ENCODE data around the gene SLITRK3. TPM values are rescaled to one million over a fixed set of nuclear protein-coding genes. Genes with fewer than 3 reads are reported as not detected.
A peak's percentile ranks its signal among the peaks of the same experiment; 100 is the strongest.

Gene SLITRK3
- total RNA-seq, 2 donors from 2014 or later, result not detected

GRCh38 chr3:165181556-165181955 is 14.6 kb downstream of the SLITRK3 start:
- WGBS, 2 donors, result 45 to 74% methylated on average over 1 of the region's 1 CpG
- DNase-seq (no peak), ATAC-seq (no peak)
- Histone ChIP-seq H3K36me3 (replicated peaks in 1 of 2; ENCODE audit: insufficient read depth in 1 of 2, low read depth in 2 of 2) (no peaks in the 10 kb centered on the region), H3K9me3 (no peaks in the 10 kb centered on the region), H3K4me1 (peaks cover 4% of the 10 kb centered on the region), H3K4me3 (no peak overlapping the region), H3K27ac (no peak overlapping the region), H3K27me3 (no peaks in the 10 kb centered on the region)
- TF ChIP-seq CTCF (IDR thresholded peaks at IDR 0.05), result no peak
- TF ChIP-seq POLR2A (IDR thresholded peaks at IDR 0.05), result no peak
- intact Hi-C loops (cut with DNase I), result loop anchor here (10.0 kb wide), 1 partner anchor 1267 kb away; no protein-coding TSS in a partner anchor

- WGBS, 2 donors, result 86 to 91% methylated on average over 3 of the region's 3 CpGs
- Histone ChIP-seq H3K36me3 (replicated peaks in 1 of 2; ENCODE audit: insufficient read depth in 1 of 2, low read depth in 2 of 2) (no peaks in the 10 kb centered on the region), H3K9me3 (no peaks in the 10 kb centered on the region), H3K4me3 (no peak overlapping the region), H3K4me1 (no peaks in the 10 kb centered on the region), H3K27me3 (peaks cover 0 to 3% of the 10 kb centered on the region in 2 donors), H3K27ac (no peak overlapping the region)
- TF ChIP-seq CTCF (IDR thresholded peaks at IDR 0.05), result no peak
- TF ChIP-seq POLR2A (IDR thresholded peaks at IDR 0.05), result no peak
- intact Hi-C loops (cut with DNase I), result no loop called here
- DNase-seq (no peak), ATAC-seq (no peak)
Measured at GRCh38 chr3:165170236-165170635, 25.9 kb downstream of the SLITRK3 start.

GRCh38 chr3:165169368-165169767 is 26.8 kb downstream of the SLITRK3 start:
- H3K9me3 ChIP-seq, result no peaks in the 10 kb centered on the region
- H3K36me3 ChIP-seq (replicated peaks in 1 of 2; ENCODE audit: insufficient read depth in 1 of 2, low read depth in 2 of 2), result no peaks in the 10 kb centered on the region
- ATAC-seq, result no peak
- WGBS, 2 donors, result 85 to 93% methylated on average over 3 to 6 of the region's 6 CpGs
- H3K27ac ChIP-seq, result no peak overlapping the region
- no peaks in the 10 kb centered on the region for H3K4me1 ChIP-seq
- no peak for DNase-seq
- peaks cover 0 to 3% of the 10 kb centered on the region in 2 donors for H3K27me3 ChIP-seq
- no peak for TF ChIP-seq POLR2A (IDR thresholded peaks at IDR 0.05)
- TF ChIP-seq CTCF (IDR thresholded peaks at IDR 0.05), result no peak
- H3K4me3 ChIP-seq, result no peak overlapping the region
- intact Hi-C loops (cut with DNase I), result no loop called here

GRCh38 chr3:165162883-165163282 is 33.3 kb downstream of the SLITRK3 start:
- DNase-seq (no peak), ATAC-seq (no peak)
- no peaks in the 10 kb centered on the region for H3K9me3 ChIP-seq
- H3K36me3 ChIP-seq (replicated peaks in 1 of 2; ENCODE audit: insufficient read depth in 1 of 2, low read depth in 2 of 2), result no peaks in the 10 kb centered on the region
- 100% methylated on average over 1 of the region's 1 CpG for WGBS, 2 donors
- intact Hi-C loops (cut with DNase I), result no loop called here
- no peak overlapping the region for H3K4me3 ChIP-seq
- H3K27ac ChIP-seq, result no peak overlapping the region
- TF ChIP-seq CTCF (IDR thresholded peaks at IDR 0.05) (no peak), POLR2A (IDR thresholded peaks at IDR 0.05) (no peak)
- no peaks in the 10 kb centered on the region for H3K27me3 ChIP-seq
- peaks cover 13% of the 10 kb centered on the region for H3K4me1 ChIP-seq

GRCh38 chr3:165159760-165160421 is 36.3 kb downstream of the SLITRK3 start:
- no peaks in the 10 kb centered on the region for H3K27me3 ChIP-seq
- intact Hi-C loops (cut with DNase I), result no loop called here
- no peaks in the 10 kb centered on the region for H3K9me3 ChIP-seq
- peak; percentile 66 for ATAC-seq
- H3K27ac ChIP-seq, result peak overlapping the region in 2 of 4 donors; percentile 16 to 26
- no peak overlapping the region for H3K4me3 ChIP-seq
- WGBS, 2 donors, result 3 to 17% methylated on average over 1 of the region's 1 CpG
- no peak for TF ChIP-seq CTCF (IDR thresholded peaks at IDR 0.05)
- TF ChIP-seq POLR2A (IDR thresholded peaks at IDR 0.05), result no peak
- peak in 3 of 4 donors; percentile 14 to 33 (median 20) for DNase-seq
- no peaks in the 10 kb centered on the region for H3K36me3 ChIP-seq (replicated peaks in 1 of 2; ENCODE audit: insufficient read depth in 1 of 2, low read depth in 2 of 2)
- peaks cover 13% of the 10 kb centered on the region for H3K4me1 ChIP-seq
